Measurements from ENCODE around the gene ELMOD3. TPM values are rescaled to one million over a fixed set of nuclear protein-coding genes. Genes with fewer than 3 reads are reported as not detected.

The ELMOD3 gene
- total RNA-seq: 13.2 and 15.1 TPM in 2 replicates

DNA sequence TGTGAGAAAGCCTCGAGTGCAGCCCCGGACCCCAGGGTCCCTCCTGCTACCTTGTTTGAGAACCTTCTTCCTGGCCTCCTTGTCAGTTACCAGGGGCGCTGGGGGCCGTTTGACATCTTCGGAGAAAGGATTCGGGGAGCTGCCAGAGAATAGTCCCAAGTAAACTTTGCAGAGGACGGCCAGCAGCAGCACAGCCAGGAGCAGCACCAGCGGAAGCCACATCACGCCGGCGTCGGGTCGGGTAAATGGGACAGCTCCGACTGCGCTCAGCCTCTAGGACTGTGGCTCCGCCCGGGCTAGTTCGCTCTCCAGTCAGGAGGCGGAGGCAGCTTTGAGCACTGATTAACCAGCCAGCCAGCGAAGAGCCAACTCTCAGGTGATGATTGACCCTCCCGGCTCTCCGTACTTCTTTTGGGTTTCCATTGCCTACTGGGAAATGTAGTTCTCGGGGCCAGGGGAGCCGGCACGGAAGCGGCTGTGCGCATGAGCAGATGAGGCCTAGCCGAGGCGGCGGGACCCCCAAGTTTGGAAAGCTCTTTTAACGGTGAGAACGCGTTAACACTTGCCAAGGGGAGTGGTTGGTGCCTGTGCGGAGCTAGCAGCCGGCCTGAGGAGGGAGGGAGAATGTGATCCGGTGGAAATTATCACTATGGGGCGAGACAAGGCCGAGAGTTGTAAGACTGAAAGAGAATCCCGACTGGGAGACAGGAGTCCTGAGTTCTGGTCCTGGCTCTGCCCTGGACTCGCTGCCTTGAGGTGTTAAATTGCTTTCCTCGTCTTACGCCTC is at the start of gene ELMOD3, which contains the start of gene RETSAT:
TSS of gene ELMOD3 (plus strand) at position 484 of the 787 bp plus-strand sequence. CDS start 2,430 bp downstream, outside the sequence.
TSS of gene RETSAT (minus strand) at position 243 of the 787 bp plus-strand sequence. CDS start at position 222, 21 bp downstream.
- peaks cover 12% of the 10 kb centered on the region for H3K36me3 ChIP-seq (ENCODE audit: control insufficient read depth, insufficient read depth, low read length)
- TF ChIP-seq, protein P1, sequence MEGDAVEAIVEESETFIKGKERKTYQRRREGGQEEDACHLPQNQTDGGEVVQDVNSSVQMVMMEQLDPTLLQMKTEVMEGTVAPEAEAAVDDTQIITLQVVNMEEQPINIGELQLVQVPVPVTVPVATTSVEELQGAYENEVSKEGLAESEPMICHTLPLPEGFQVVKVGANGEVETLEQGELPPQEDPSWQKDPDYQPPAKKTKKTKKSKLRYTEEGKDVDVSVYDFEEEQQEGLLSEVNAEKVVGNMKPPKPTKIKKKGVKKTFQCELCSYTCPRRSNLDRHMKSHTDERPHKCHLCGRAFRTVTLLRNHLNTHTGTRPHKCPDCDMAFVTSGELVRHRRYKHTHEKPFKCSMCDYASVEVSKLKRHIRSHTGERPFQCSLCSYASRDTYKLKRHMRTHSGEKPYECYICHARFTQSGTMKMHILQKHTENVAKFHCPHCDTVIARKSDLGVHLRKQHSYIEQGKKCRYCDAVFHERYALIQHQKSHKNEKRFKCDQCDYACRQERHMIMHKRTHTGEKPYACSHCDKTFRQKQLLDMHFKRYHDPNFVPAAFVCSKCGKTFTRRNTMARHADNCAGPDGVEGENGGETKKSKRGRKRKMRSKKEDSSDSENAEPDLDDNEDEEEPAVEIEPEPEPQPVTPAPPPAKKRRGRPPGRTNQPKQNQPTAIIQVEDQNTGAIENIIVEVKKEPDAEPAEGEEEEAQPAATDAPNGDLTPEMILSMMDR (IDR thresholded peaks at IDR 0.05; ENCODE audit: insufficient read depth, low read length, severe bottlenecking): no peak
- DNase-seq (ENCODE audit: low read depth) (peak; percentile 98), FAIRE-seq (peak; percentile 75)
- no peaks in the 10 kb centered on the region for H3K27me3 ChIP-seq (ENCODE audit: control insufficient read depth, insufficient read depth, low read length)
- H3K4me3 ChIP-seq (ENCODE audit: low read depth, low read length): peak within 1 kb of the TSS; percentile 65

DNA sequence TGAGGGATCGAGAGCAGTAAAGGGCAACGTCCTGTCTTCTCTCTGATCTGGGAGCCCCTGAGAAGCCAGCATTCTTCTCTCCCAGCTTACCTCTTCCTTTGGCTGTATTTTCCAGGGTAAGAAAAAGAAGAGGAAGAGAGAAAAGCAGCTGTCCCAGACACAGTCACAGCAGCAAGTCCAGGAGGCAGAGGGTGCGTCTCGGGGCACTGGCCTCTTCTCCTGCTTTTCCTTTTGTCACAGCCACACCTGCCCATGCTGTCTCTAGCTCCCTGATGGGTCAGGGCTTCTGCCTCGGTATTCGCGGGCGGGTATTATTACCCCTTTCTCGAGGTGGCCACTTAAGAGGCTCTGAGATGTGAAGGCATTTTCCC is 47.1 kb upstream of the ELMOD3 start:
- Histone ChIP-seq H3K4me3 (ENCODE audit: low read depth, low read length) (no peak overlapping the region), H3K36me3 (ENCODE audit: control insufficient read depth, insufficient read depth, low read length) (peaks cover 23% of the 10 kb centered on the region), H3K27me3 (ENCODE audit: control insufficient read depth, insufficient read depth, low read length) (no peaks in the 10 kb centered on the region)
- FAIRE-seq (no peak), DNase-seq (ENCODE audit: low read depth) (no peak)
- TF ChIP-seq, protein P1 (IDR thresholded peaks at IDR 0.05; ENCODE audit: insufficient read depth, low read length, severe bottlenecking): no peak

DNA sequence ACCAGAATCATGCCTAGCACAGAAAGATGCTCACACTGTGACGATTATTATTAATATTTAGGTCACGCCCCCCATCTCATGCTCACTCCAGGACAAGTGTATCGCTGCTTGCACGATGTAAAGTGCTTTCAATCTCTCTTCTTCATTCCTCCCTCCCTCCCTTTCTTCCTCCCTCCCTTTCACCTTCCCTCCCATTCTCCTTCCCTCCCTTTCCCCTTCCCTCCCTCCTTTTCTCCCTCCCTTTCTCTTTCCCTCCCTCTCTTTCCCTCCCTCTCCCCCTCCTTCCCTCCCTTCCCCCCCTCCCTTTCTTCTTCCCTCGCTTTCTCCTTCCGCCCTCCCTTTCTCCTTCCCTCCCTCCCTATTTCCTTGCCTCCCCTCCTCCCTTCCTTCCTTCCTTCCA is 46.4 kb upstream of the ELMOD3 start:
- no peak for DNase-seq (ENCODE audit: low read depth)
- FAIRE-seq: no peak
- H3K27me3 ChIP-seq (ENCODE audit: control insufficient read depth, insufficient read depth, low read length): no peaks in the 10 kb centered on the region
- H3K4me3 ChIP-seq (ENCODE audit: low read depth, low read length): no peak overlapping the region
- TF ChIP-seq, protein P1 (IDR thresholded peaks at IDR 0.05; ENCODE audit: insufficient read depth, low read length, severe bottlenecking): no peak
- peaks cover 22% of the 10 kb centered on the region for H3K36me3 ChIP-seq (ENCODE audit: control insufficient read depth, insufficient read depth, low read length)

DNA sequence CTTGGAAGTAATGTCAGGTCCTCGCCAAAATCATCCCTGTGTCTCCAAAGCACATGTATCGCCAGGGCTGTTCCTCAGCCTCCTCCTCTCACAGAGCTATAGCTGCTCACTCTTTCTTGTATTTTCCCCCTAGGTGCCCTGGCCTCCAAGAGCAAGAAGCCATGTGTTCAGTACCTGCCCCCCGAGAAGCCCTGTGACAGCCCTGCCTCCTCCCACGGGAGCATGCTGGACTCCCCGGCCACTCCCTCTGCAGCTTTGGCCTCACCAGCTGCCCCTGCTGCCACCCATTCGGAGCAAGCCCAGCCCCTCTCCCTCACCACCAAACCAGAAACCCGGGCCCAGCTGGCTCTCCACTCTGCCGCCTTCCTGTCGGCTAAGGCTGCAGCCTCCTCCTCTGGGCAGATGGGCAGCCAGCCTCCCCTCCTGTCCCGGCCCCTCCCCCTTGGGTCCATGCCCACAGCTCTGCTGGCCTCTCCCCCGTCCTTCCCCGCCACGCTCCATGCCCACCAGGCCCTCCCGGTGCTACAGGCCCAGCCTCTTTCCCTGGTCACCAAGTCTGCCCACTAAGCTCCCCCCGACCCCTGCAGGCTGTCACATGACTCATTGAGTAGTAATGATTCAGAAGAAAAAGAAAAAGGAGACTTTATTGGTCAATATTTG is 45.5 kb upstream of the ELMOD3 start:
- DNase-seq (ENCODE audit: low read depth) (no peak), FAIRE-seq (no peak)
- H3K36me3 ChIP-seq (ENCODE audit: control insufficient read depth, insufficient read depth, low read length): peaks cover 16% of the 10 kb centered on the region
- no peak overlapping the region for H3K4me3 ChIP-seq (ENCODE audit: low read depth, low read length)
- TF ChIP-seq, protein P1 (IDR thresholded peaks at IDR 0.05; ENCODE audit: insufficient read depth, low read length, severe bottlenecking): no peak
- H3K27me3 ChIP-seq (ENCODE audit: control insufficient read depth, insufficient read depth, low read length): no peaks in the 10 kb centered on the region

DNA sequence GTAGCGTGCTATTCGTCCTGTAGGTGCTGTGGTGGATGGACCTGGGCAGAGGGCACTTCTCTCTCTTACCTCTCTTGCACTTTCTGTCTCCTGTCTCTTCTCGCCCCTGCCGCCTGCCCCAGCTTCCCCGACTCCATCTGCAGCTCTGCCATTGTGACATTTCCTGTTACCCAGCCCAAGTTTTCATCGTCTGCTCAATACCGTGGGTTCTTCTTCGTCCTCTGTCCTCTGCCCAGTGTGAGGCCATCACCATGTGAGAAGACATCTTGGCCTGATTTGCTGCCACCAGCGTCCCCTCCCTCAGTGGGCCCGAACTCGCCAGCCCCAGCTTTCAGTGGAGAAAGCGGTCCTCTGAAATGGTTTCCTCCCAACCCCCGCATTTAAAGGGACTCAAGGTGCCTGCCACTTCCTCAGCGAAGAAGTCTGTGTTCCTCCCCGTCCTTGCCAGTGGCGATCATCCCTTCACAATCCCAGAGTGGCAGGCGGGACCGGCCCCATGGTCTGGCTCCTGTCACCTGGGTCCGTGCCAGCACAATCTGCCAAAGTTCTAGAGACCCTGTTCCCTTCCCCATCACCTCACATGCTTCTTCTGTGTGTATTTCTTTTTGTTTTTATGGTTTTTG is 44.8 kb upstream of the ELMOD3 start:
- Histone ChIP-seq H3K27me3 (ENCODE audit: control insufficient read depth, insufficient read depth, low read length) (no peaks in the 10 kb centered on the region), H3K36me3 (ENCODE audit: control insufficient read depth, insufficient read depth, low read length) (peaks cover 17% of the 10 kb centered on the region)
- FAIRE-seq: no peak

More for the DNA sequence above, 44.8 kb upstream of the ELMOD3 start:
- H3K4me3 ChIP-seq (ENCODE audit: low read depth, low read length): no peak overlapping the region
- TF ChIP-seq, protein P1 (IDR thresholded peaks at IDR 0.05; ENCODE audit: insufficient read depth, low read length, severe bottlenecking): no peak
- DNase-seq (ENCODE audit: low read depth): no peak
